ENCODE measurements around the gene ME2. TPM values are rescaled to one million over a fixed set of nuclear protein-coding genes. Genes with fewer than 3 reads are reported as not detected.

Gene ME2
- total RNA-seq, 2 experiments from 2014 or later = 39.0 to 62.0 TPM

- POLR2A ChIA-PET = no interaction called here
- H3K9me3 ChIP-seq (ENCODE audit: low read length) = no peaks in the 10 kb centered on the region
- no peaks in the 10 kb centered on the region for H3K9me2 ChIP-seq (ENCODE audit: insufficient read depth, low read length)
- CTCF ChIA-PET (ENCODE audit: unreplicated experiment) = no interaction called here
- intact Hi-C loops (cut with micrococcal nuclease; ENCODE audit: unreplicated experiment) = no loop called here
- no peaks in the 10 kb centered on the region for H4K20me1 ChIP-seq (ENCODE audit: insufficient read depth, low read length)
- no peak overlapping the region for H3K4me2 ChIP-seq (ENCODE audit: low read length)
- H3K27ac ChIP-seq (ENCODE audit: low read depth, low read length, poor library complexity, severe bottlenecking) = no peak overlapping the region
- no peak overlapping the region for H2AFZ ChIP-seq (ENCODE audit: low read length)
- no peak for DNase-seq (ENCODE audit: low spot score)
- no peaks in the 10 kb centered on the region for H3K79me2 ChIP-seq (ENCODE audit: insufficient read depth, low read depth, low read length)
- H3K4me1 ChIP-seq (ENCODE audit: insufficient read depth, low read length, poor library complexity, severe bottlenecking) = no peaks in the 10 kb centered on the region
- H3K4me3 ChIP-seq (ENCODE audit: low read depth, low read length, poor library complexity, severe bottlenecking) = no peak overlapping the region
- BruUV-seq (replicated peaks) = no TSS peak
- TF ChIP-seq EZH2phosphoT487 (IDR thresholded peaks at IDR 0.05; ENCODE audit: borderline replicate concordance, low read depth, low read length) (no peak), CTCF (conservative IDR thresholded peaks at IDR 0.05; ENCODE audit: low read length) (no peak)
- no peaks in the 10 kb centered on the region for H3K36me3 ChIP-seq (ENCODE audit: insufficient read depth, low read length)
These were observed 76.3 kb downstream of the ME2 start for GRCh38 chr18:50955253-50955652.

- TF ChIP-seq CTCF (conservative IDR thresholded peaks at IDR 0.05; ENCODE audit: low read length) (no peak), EZH2phosphoT487 (IDR thresholded peaks at IDR 0.05; ENCODE audit: borderline replicate concordance, low read depth, low read length) (no peak)
- intact Hi-C loops (cut with micrococcal nuclease; ENCODE audit: unreplicated experiment) = no loop called here
- ChIA-PET CTCF (ENCODE audit: unreplicated experiment) (no interaction called here), POLR2A (interaction anchor here (1.7 kb wide), 1 partner anchor 11 kb away, joined by 4 read pairs; no protein-coding TSS in a partner anchor)
- H3K4me1 ChIP-seq (ENCODE audit: insufficient read depth, low read length, poor library complexity, severe bottlenecking) = no peaks in the 10 kb centered on the region
- no peaks in the 10 kb centered on the region for H3K9me3 ChIP-seq (ENCODE audit: low read length)
- DNase-seq (ENCODE audit: low spot score) = no peak
- BruUV-seq (replicated peaks) = no TSS peak
- no peaks in the 10 kb centered on the region for H3K79me2 ChIP-seq (ENCODE audit: insufficient read depth, low read depth, low read length)
- H3K27ac ChIP-seq (ENCODE audit: low read depth, low read length, poor library complexity, severe bottlenecking) = no peak overlapping the region
- H3K9me2 ChIP-seq (ENCODE audit: insufficient read depth, low read length) = no peaks in the 10 kb centered on the region
- H3K36me3 ChIP-seq (ENCODE audit: insufficient read depth, low read length) = no peaks in the 10 kb centered on the region
- H4K20me1 ChIP-seq (ENCODE audit: insufficient read depth, low read length) = no peaks in the 10 kb centered on the region
- H3K4me3 ChIP-seq (ENCODE audit: low read depth, low read length, poor library complexity, severe bottlenecking) = no peak overlapping the region
- H2AFZ ChIP-seq (ENCODE audit: low read length) = no peak overlapping the region
- H3K4me2 ChIP-seq (ENCODE audit: low read length) = no peak overlapping the region
These were observed 77.2 kb downstream of the ME2 start for GRCh38 chr18:50956116-50956515.

GRCh38 chr18:50961974-50962373 lies 83.1 kb downstream of the ME2 start:
- intact Hi-C loops (cut with micrococcal nuclease; ENCODE audit: unreplicated experiment) = loop anchor here (10.0 kb wide), 1 partner anchor 137 kb away; the partner anchor contains the start of gene MRO
- DNase-seq (ENCODE audit: low spot score) = no peak

More at GRCh38 chr18:50961974-50962373, 83.1 kb downstream of the ME2 start:
- ChIA-PET POLR2A (interaction anchor here (0.6 kb wide), 1 partner anchor 103 kb away, joined by 4 read pairs; no protein-coding TSS in a partner anchor), CTCF (ENCODE audit: unreplicated experiment) (no interaction called here)
- no peak overlapping the region for H3K27ac ChIP-seq (ENCODE audit: low read depth, low read length, poor library complexity, severe bottlenecking)
- no peak overlapping the region for H3K4me3 ChIP-seq (ENCODE audit: low read depth, low read length, poor library complexity, severe bottlenecking)
- no peak overlapping the region for H3K4me2 ChIP-seq (ENCODE audit: low read length)
- H3K36me3 ChIP-seq (ENCODE audit: insufficient read depth, low read length) = no peaks in the 10 kb centered on the region
- H3K9me3 ChIP-seq (ENCODE audit: low read length) = peaks cover 6% of the 10 kb centered on the region; the same call in 1 of the 2 replicates
- no peaks in the 10 kb centered on the region for H4K20me1 ChIP-seq (ENCODE audit: insufficient read depth, low read length)
- H3K4me1 ChIP-seq (ENCODE audit: insufficient read depth, low read length, poor library complexity, severe bottlenecking) = no peaks in the 10 kb centered on the region
- no peak overlapping the region for H2AFZ ChIP-seq (ENCODE audit: low read length)
- no peaks in the 10 kb centered on the region for H3K79me2 ChIP-seq (ENCODE audit: insufficient read depth, low read depth, low read length)
- TF ChIP-seq CTCF (conservative IDR thresholded peaks at IDR 0.05; ENCODE audit: low read length) = no peak
- no peak for TF ChIP-seq EZH2phosphoT487 (IDR thresholded peaks at IDR 0.05; ENCODE audit: borderline replicate concordance, low read depth, low read length)
- BruUV-seq (replicated peaks) = no TSS peak
- no peaks in the 10 kb centered on the region for H3K9me2 ChIP-seq (ENCODE audit: insufficient read depth, low read length)

Data from OCI-LY7 (cell line).